ENCODE data around the gene TVP23A.

GRCh38 chr16:10765772-10766171, 52.8 kb downstream of the TVP23A start:
- no peak for TF ChIP-seq CTCF (IDR thresholded peaks at IDR 0.05)
- no peak for TF ChIP-seq GATA2 (CRISPR knock-in tag; IDR thresholded peaks at IDR 0.05)
- no peak for TF ChIP-seq MXI1 (IDR thresholded peaks at IDR 0.05; ENCODE audit: low read depth, low read length)
- TF ChIP-seq YY1 (IDR thresholded peaks at IDR 0.05; ENCODE audit: low read depth) = no peak
- no peak for TF ChIP-seq EZH2phosphoT487 (IDR thresholded peaks at IDR 0.05; ENCODE audit: borderline replicate concordance, low read depth)
- no peak for TF ChIP-seq POLR2AphosphoS5 (IDR thresholded peaks at IDR 0.05; ENCODE audit: low read depth, low read length)
- no peak for TF ChIP-seq EP300 (IDR thresholded peaks at IDR 0.05; ENCODE audit: borderline replicate concordance in 1 of 2, low read depth in 1 of 2, low read length in 1 of 2)
- no peak for TF ChIP-seq RAD21 (IDR thresholded peaks at IDR 0.05; ENCODE audit: low read length)
- TF ChIP-seq MAX (IDR thresholded peaks at IDR 0.05; ENCODE audit: low read depth) = no peak
- no peak for TF ChIP-seq SIN3A (IDR thresholded peaks at IDR 0.05; ENCODE audit: borderline replicate concordance, low read depth, low read length)
- TF ChIP-seq ZBTB33 (IDR thresholded peaks at IDR 0.05; ENCODE audit: borderline replicate concordance, low read depth) = no peak
- no peak for TF ChIP-seq GABPA (IDR thresholded peaks at IDR 0.05; ENCODE audit: low read depth)
- TF ChIP-seq FOXM1 (IDR thresholded peaks at IDR 0.05; ENCODE audit: low read depth) = no peak
